Left lung (tissue), 10 donors: Measurements from ENCODE around the gene SLC45A3. TPM values are rescaled to one million over a fixed set of nuclear protein-coding genes. Genes with fewer than 3 reads are reported as not detected.

Source experiments
- ATAC-seq: fragments of 200-7000 bp; cut with Tn5 transposase; one replicate; pipeline ENCODE4 v1.9.1; 2020; ENCODE audit warnings: moderate library complexity
- DNase-seq, 4 donors: peaks; one replicate each; pipeline ENCODE4 v3.0.0-alpha.2; 2013 to 2020
- H3K27ac ChIP-seq, 2 donors: fragments of 200-600 bp; sonication (generic) in 1 of 2; one replicate each; pipeline versions ENCODE4 v1.5.0 to v1.8.0; 2020 to 2021
- H3K27me3 ChIP-seq, 2 donors: fragments of 200-600 bp; sonication (generic) in 1 of 2; one replicate each; pipeline versions ENCODE4 v1.5.0 to v1.8.0; 2020 to 2021
- H3K36me3 ChIP-seq, 2 donors: fragments of 200-600 bp; sonication (generic) in 1 of 2; one replicate each; pipeline versions ENCODE4 v1.5.0 to v1.8.0; 2020 to 2021
- H3K4me1 ChIP-seq, 2 donors: fragments of 200-600 bp; one replicate each; pipeline ENCODE4 v1.8.0; 2021
- H3K4me3 ChIP-seq, 2 donors: fragments of 200-600 bp; sonication (generic) in 1 of 2; one replicate each; pipeline versions ENCODE4 v1.5.0 to v1.8.0; 2020 to 2021; ENCODE audit warnings: mild to moderate bottlenecking in 1 of 2
- H3K9me3 ChIP-seq, 2 donors: fragments of 200-600 bp; sonication (generic) in 1 of 2; one replicate each; pipeline versions ENCODE4 v1.5.0 to v1.8.0; 2020 to 2021
- intact Hi-C, 2 donors: fragments of 100-400 bp; cut with DNase I; formaldehyde crosslinking; loops; one replicate each; pipeline versions ENCODE4 v1.11.2 to v1.14.2; 2022
- polyA plus RNA-seq, 6 donors: library from polyadenylated mRNA; unstranded; fragments of 120-200 nt; gene quantifications; one replicate each; pipeline ENCODE4 v1.2.1, GENCODE V29; 2013; ENCODE audit not compliant: insufficient read length in 6 of 6
- total RNA-seq, 2 donors: library from RNA; stranded (reverse); fragmentation: NEBNext Ultra II Directional; extraction: Animal tissue kit (Norgen Biotek cat#: 25700); gene quantifications; one replicate each; pipeline ENCODE4 v1.2.1, GENCODE V29; 2021
- TF ChIP-seq, protein P1 (sequence below), 2 donors: fragments of 200-600 bp; sonication (generic) in 1 of 2; IDR thresholded peaks; one replicate each; pipeline versions ENCODE4 v1.5.0 to v1.8.0; 2021; ENCODE audit warnings: antibody characterized with exemption in 2 of 2
- donor health status: DM: no; HTN: yes; CAD: no.
- donor health status: DM: no; HTN: no; CAD: no.

Gene SLC45A3
- total and polyA plus RNA-seq, 8 donors, result 4.1 to 10.7 (median 7.8) TPM

DNA sequence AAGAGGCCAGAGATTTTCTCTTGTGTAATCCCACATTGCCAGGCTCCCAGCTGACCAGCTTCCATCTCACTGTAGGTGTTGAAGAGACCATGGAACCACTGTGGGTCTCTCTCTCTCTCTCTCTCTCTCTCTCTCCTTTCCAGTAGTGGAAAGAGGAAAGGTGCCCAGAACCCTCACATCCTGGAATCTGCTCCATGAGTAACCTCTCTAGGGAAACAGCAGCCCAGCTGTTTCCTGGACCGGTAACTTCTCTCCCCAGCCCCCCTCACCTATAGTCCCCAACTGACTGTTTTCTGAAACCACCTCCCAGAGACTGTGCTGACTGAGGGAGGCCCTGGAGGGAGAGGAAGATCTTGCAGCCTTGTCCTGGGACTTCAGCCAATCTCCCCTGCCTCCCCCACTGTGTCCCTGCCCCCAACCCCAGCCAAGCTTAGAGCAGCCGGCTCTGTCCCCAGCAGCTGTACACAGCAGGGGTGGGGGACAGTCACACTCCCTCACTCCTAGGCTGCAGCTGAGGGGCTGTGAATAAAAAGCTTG, 20.6 kb upstream of the SLC45A3 start:
- ATAC-seq (peak; percentile 38), DNase-seq (peak in 2 of 4 donors; percentile 65 to 86)
- Histone ChIP-seq H3K27ac (no peak overlapping the region), H3K27me3 (peaks cover 0 to 8% of the 10 kb centered on the region in 2 donors), H3K9me3 (no peaks in the 10 kb centered on the region), H3K4me1 (peaks cover 0 to 9% of the 10 kb centered on the region in 2 donors), H3K4me3 (no peak overlapping the region), H3K36me3 (peaks cover 0 to 11% of the 10 kb centered on the region in 2 donors)
- intact Hi-C loops, result no loop called here
- TF ChIP-seq, protein P1, sequence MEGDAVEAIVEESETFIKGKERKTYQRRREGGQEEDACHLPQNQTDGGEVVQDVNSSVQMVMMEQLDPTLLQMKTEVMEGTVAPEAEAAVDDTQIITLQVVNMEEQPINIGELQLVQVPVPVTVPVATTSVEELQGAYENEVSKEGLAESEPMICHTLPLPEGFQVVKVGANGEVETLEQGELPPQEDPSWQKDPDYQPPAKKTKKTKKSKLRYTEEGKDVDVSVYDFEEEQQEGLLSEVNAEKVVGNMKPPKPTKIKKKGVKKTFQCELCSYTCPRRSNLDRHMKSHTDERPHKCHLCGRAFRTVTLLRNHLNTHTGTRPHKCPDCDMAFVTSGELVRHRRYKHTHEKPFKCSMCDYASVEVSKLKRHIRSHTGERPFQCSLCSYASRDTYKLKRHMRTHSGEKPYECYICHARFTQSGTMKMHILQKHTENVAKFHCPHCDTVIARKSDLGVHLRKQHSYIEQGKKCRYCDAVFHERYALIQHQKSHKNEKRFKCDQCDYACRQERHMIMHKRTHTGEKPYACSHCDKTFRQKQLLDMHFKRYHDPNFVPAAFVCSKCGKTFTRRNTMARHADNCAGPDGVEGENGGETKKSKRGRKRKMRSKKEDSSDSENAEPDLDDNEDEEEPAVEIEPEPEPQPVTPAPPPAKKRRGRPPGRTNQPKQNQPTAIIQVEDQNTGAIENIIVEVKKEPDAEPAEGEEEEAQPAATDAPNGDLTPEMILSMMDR (IDR thresholded peaks at IDR 0.05), result no peak

DNA sequence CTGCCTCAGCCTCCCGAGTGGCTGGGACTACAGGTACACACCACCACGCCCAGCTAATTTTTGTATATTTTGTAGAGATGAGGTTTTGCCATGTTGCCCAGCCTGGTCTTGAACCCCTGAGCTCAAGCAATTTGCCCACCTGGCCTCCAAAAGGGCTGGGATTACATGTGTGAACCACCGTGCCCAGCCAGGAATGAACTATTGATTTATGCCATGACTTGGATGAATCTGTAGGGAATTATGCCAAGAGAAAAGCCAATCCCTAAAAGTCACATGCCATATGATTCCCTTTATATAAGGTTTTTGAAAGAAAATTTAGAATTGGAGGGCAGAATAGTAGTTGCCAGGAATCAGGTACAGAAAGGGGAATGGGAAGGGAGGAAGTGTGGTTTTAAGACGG, 19.1 kb upstream of the SLC45A3 start:
- TF ChIP-seq, protein P1 (IDR thresholded peaks at IDR 0.05), result no peak
- H3K4me1 ChIP-seq, result no peaks in the 10 kb centered on the region
- no peak overlapping the region for H3K4me3 ChIP-seq
- H3K27me3 ChIP-seq, result peaks cover 0 to 8% of the 10 kb centered on the region in 2 donors
- intact Hi-C loops, result no loop called here
- peaks cover 0 to 11% of the 10 kb centered on the region in 2 donors for H3K36me3 ChIP-seq
- DNase-seq, result no peak
- no peak overlapping the region for H3K27ac ChIP-seq
- H3K9me3 ChIP-seq, result no peaks in the 10 kb centered on the region
- ATAC-seq, result no peak

DNA sequence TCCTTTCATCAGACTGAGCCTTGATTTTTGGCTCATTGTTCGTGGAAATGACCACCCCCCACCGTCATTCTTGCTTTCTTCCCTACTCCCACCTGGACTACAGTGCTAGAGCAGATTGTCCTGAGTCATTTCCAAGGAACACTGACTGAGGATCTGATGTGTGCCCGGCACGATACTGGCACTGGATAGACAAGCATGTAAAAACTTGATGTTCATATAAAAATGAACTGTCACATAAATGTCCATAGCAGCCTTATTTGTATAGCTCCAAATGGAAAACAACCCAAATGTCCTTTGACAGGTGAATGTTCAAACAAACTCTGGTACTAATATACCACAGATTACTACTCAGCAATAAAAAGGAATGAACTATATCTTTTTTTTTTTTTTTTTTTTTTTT, 18.6 kb upstream of the SLC45A3 start:
- H3K36me3 ChIP-seq, result peaks cover 0 to 8% of the 10 kb centered on the region in 2 donors
- ATAC-seq (no peak), DNase-seq (no peak)
- no peaks in the 10 kb centered on the region for H3K9me3 ChIP-seq
- peaks cover 0 to 8% of the 10 kb centered on the region in 2 donors for H3K27me3 ChIP-seq
- no peak overlapping the region for H3K4me3 ChIP-seq
- intact Hi-C loops, result no loop called here
- TF ChIP-seq, protein P1 (IDR thresholded peaks at IDR 0.05), result no peak
- H3K27ac ChIP-seq, result no peak overlapping the region
- no peaks in the 10 kb centered on the region for H3K4me1 ChIP-seq

DNA sequence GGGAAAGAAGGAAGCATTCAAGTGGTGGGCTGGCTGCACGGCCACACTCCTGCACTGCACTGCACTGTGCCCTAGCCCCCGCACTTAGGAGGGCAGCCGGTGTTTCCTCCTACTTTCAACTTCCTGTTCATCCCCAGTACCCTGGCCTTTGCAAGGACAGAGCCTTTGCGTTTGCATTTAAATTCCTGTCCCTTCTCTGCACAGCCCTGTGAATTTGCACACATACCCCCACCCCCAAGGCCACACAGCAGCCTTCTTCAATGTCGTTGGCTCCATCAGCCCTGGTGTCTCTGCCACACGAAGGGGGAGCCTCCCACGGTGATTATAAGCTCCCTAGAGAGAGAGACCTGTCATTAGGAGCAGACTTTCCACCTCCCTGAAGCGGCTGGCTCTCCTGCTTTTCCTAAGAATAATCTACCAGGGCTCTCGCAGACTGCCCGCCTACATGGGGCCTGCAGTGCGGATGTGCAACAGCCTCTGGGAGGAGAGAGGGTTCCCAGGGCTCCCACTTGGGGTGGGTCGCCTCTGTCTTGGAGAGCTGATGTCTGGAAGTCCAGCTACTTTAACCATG, 13.2 kb upstream of the SLC45A3 start:
- TF ChIP-seq, protein P1 (IDR thresholded peaks at IDR 0.05), result no peak
- Histone ChIP-seq H3K36me3 (no peaks in the 10 kb centered on the region), H3K9me3 (no peaks in the 10 kb centered on the region), H3K4me3 (no peak overlapping the region), H3K27ac (no peak overlapping the region), H3K27me3 (peaks cover 0 to 8% of the 10 kb centered on the region in 2 donors), H3K4me1 (no peaks in the 10 kb centered on the region)
- no peak for DNase-seq
- intact Hi-C loops, result no loop called here
- no peak for ATAC-seq

DNA sequence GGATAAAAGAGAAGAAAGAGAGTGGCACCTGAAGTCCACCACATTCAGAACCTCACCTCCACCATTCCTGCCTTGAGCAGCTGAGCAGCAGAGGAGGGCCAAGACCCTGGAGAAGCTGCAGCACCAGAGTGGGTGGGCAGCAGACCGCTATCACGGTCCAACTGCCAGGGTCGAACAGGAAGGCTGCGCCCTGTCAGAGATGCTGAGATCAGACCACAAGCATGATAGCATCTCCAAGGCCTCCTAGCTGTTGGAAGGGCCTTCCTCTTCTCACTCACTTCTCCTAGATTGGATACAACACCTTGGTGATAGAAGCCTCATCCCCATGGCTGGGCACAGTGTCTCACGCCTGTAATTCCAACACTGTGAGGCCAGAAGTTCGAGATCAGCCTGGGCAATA, 12.1 kb upstream of the SLC45A3 start:
- DNase-seq (no peak), ATAC-seq (no peak)
- intact Hi-C loops, result no loop called here
- TF ChIP-seq, protein P1 (IDR thresholded peaks at IDR 0.05), result no peak
- H3K36me3 ChIP-seq, result no peaks in the 10 kb centered on the region
- H3K27ac ChIP-seq, result no peak overlapping the region
- peaks cover 0 to 8% of the 10 kb centered on the region in 2 donors for H3K27me3 ChIP-seq
- H3K4me3 ChIP-seq, result no peak overlapping the region
- H3K4me1 ChIP-seq, result no peaks in the 10 kb centered on the region
- H3K9me3 ChIP-seq, result no peaks in the 10 kb centered on the region
